ENCODE data around the gene SCPEP1.

DNA sequence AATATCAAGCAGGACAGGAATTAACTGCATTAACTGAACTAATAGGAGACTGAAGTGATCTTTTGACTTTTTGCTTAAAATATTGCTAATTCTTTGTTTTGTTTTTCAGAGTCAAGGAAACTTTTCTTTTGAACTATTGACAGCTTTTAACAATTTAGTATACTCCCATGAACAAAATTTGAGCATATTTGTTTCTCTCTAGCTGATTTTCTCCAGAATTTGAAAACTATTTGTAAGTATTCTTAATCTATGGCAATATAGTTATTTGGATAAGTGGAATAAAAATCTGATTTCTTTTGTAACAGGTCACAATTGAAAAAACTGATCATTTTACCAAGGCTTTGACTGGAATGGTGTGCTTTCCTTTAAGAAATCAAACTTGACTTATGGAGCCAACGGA, 7.0 kb upstream of the SCPEP1 start:
- TF ChIP-seq, protein P1, sequence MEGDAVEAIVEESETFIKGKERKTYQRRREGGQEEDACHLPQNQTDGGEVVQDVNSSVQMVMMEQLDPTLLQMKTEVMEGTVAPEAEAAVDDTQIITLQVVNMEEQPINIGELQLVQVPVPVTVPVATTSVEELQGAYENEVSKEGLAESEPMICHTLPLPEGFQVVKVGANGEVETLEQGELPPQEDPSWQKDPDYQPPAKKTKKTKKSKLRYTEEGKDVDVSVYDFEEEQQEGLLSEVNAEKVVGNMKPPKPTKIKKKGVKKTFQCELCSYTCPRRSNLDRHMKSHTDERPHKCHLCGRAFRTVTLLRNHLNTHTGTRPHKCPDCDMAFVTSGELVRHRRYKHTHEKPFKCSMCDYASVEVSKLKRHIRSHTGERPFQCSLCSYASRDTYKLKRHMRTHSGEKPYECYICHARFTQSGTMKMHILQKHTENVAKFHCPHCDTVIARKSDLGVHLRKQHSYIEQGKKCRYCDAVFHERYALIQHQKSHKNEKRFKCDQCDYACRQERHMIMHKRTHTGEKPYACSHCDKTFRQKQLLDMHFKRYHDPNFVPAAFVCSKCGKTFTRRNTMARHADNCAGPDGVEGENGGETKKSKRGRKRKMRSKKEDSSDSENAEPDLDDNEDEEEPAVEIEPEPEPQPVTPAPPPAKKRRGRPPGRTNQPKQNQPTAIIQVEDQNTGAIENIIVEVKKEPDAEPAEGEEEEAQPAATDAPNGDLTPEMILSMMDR (IDR thresholded peaks at IDR 0.05): no peak
- TF ChIP-seq POLR2A (IDR thresholded peaks at IDR 0.05): no peak

Data from right lobe of liver (tissue), 4 donors.